Thyroid gland (tissue), 4 donors: ENCODE data around the gene ZNRF1. TPM values are rescaled to one million over a fixed set of nuclear protein-coding genes. Genes with fewer than 3 reads are reported as not detected.

ENCODE experiments used
- DNase-seq, 2 donors: peaks; one replicate each; pipeline ENCODE4 v3.0.0-alpha.2; 2019
- H3K27ac ChIP-seq, 3 donors: fragments of 200-600 bp; sonication (generic); 1 replicate in 2 of 3; 2 replicates in 1 of 3; pipeline ENCODE4 v1.5.1; 2016 to 2019; ENCODE audit warnings: mild to moderate bottlenecking in 1 of 3, moderate library complexity in 1 of 3
- H3K27me3 ChIP-seq: fragments of 200-600 bp; sonication (generic); one replicate; pipeline ENCODE4 v1.5.1; 2019
- H3K36me3 ChIP-seq, 2 donors: fragments of 200-600 bp; sonication (generic); one replicate each; pipeline ENCODE4 v1.5.1; 2016 to 2019
- H3K4me1 ChIP-seq, 2 donors: fragments of 200-600 bp; sonication (generic); one replicate each; pipeline ENCODE4 v1.5.1; 2017 to 2019
- H3K4me3 ChIP-seq, 3 donors: fragments of 200-600 bp; sonication (generic); replicated peaks in 1 of 3; 1 replicate in 2 of 3; 2 replicates in 1 of 3; pipeline ENCODE4 v1.5.1; 2016; ENCODE audit warnings: mild to moderate bottlenecking in 1 of 3
- H3K9me3 ChIP-seq: fragments of 200-600 bp; sonication (generic); one replicate; pipeline ENCODE4 v1.5.1; 2017
- POLR2A ChIP-seq, 2 donors: fragments of 450-650 bp; IDR thresholded peaks; one replicate each; pipeline ENCODE4 v1.6.1; 2017; ENCODE audit warnings: antibody characterized with exemption in 2 of 2, mild to moderate bottlenecking in 2 of 2, moderate library complexity in 1 of 2
- WGBS, 2 donors: methylation state at CpG; one replicate each; pipeline ENCODE4 v1.1.5; 2017; 5-methylcytosine and 5-hydroxymethylcytosine counted together
- intact Hi-C: fragments of 100-400 bp; cut with DNase I; formaldehyde crosslinking; loops from one replicate; pipeline ENCODE4 v1.15.1; 2023
- total RNA-seq, 4 donors: library from RNA; depleted of rRNA; stranded (reverse); fragments of >200 nt; gene quantifications; one replicate each; pipeline ENCODE4 v1.2.3, GENCODE V29; 2016
- TF ChIP-seq, protein P1 (sequence below), 6 experiments: fragments of 200-600 bp in 3 of 6; fragments of 450-650 bp in 3 of 6; sonication (generic) in 3 of 6; IDR thresholded peaks; one replicate each; pipeline ENCODE4 v1.5.1; 2016 to 2019; ENCODE audit warnings: antibody characterized with exemption in 6 of 6, mild to moderate bottlenecking in 2 of 6, inconsistent platforms in 1 of 6, moderate library complexity in 1 of 6

The ZNRF1 gene
- total RNA-seq, 4 donors from 2014 or later: 47.4 to 94.5 (median 57.4) TPM

GRCh38 chr16:74991593-74992403, 7.0 kb upstream of the ZNRF1 start:
- Histone ChIP-seq H3K27me3 (no peaks in the 10 kb centered on the region), H3K36me3 (no peaks in the 10 kb centered on the region), H3K9me3 (no peaks in the 10 kb centered on the region), H3K27ac (peak overlapping the region in 2 of 3 donors; percentile 13 to 15), H3K4me3 (no peak overlapping the region), H3K4me1 (peaks cover 3 to 9% of the 10 kb centered on the region in 2 donors)
- no peak for TF ChIP-seq POLR2A (IDR thresholded peaks at IDR 0.05)
- TF ChIP-seq, protein P1, sequence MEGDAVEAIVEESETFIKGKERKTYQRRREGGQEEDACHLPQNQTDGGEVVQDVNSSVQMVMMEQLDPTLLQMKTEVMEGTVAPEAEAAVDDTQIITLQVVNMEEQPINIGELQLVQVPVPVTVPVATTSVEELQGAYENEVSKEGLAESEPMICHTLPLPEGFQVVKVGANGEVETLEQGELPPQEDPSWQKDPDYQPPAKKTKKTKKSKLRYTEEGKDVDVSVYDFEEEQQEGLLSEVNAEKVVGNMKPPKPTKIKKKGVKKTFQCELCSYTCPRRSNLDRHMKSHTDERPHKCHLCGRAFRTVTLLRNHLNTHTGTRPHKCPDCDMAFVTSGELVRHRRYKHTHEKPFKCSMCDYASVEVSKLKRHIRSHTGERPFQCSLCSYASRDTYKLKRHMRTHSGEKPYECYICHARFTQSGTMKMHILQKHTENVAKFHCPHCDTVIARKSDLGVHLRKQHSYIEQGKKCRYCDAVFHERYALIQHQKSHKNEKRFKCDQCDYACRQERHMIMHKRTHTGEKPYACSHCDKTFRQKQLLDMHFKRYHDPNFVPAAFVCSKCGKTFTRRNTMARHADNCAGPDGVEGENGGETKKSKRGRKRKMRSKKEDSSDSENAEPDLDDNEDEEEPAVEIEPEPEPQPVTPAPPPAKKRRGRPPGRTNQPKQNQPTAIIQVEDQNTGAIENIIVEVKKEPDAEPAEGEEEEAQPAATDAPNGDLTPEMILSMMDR (IDR thresholded peaks at IDR 0.05): no peak
- intact Hi-C loops: no loop called here
- WGBS, 2 donors: 74 to 75% methylated on average over 13 of the region's 13 CpGs
- DNase-seq: no peak

DNA sequence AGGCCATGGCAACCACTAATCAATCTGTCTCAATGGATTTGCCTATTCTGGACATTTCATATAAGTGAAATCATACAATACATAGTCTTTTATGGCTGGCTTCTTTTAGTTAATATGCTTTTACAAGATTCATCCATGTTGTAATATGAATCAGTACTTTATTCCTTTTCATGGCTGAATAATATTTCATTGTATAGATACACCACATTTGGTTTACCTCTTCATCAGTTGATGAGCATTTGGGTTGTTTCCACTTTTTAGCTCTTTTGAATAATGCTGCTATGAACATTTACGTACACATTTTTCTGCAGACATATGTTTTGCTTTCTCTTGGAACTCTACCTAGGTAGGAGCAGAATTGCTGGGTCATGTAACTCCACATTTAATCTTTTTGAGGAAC, 2.8 kb upstream of the ZNRF1 start:
- TF ChIP-seq POLR2A (IDR thresholded peaks at IDR 0.05): no peak
- TF ChIP-seq, protein P1 (IDR thresholded peaks at IDR 0.05): no peak
- 96 to 100% methylated on average over 1 of the region's 1 CpG for WGBS, 2 donors
- Histone ChIP-seq H3K36me3 (no peaks in the 10 kb centered on the region), H3K4me3 (no peak overlapping the region), H3K4me1 (peaks cover 9% of the 10 kb centered on the region in 2 donors), H3K27me3 (no peaks in the 10 kb centered on the region), H3K27ac (no peak overlapping the region), H3K9me3 (no peaks in the 10 kb centered on the region)
- intact Hi-C loops: no loop called here
- DNase-seq: no peak

DNA sequence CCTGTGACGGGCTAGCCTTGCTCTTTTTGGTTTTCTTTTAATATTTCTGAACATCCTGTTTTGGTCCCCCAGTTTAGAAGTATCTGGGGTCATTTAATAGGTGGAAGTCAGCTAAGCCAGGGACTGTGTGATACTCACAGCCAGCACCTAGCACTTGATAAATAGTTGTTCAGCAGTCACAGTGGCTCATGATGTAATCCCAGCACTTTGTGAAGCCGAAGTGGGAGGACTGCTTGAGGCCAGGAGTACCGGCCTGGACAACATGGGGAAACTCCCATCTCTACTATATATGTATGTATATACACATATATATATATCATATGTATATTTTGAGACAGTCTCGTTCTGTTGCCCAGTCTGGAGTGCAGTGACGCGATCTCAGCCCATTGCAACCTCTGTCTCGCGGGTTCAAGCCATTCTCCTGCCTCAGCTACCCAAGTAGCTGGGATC, 1.8 kb upstream of the ZNRF1 start:
- WGBS, 2 donors: 86% methylated on average over 8 of the region's 8 CpGs

GRCh38 chr16:74999219-74999608, 390 bp downstream of the ZNRF1 start:
- peaks cover 35 to 40% of the 10 kb centered on the region in 2 donors for H3K4me1 ChIP-seq
- H3K4me3 ChIP-seq: peak overlapping the region; percentile 2 to 87 (median 62)
- no peaks in the 10 kb centered on the region for H3K27me3 ChIP-seq
- H3K27ac ChIP-seq: peak overlapping the region; percentile 82 to 85 (median 85)
- H3K36me3 ChIP-seq: no peaks in the 10 kb centered on the region
- DNase-seq: peak; percentile 39 to 40
- WGBS, 2 donors: 0 to 1% methylated on average over 22 to 26 of the region's 44 CpGs
- intact Hi-C loops: loop anchor here (2.0 kb wide), 1 partner anchor 112 kb away; no protein-coding TSS in a partner anchor
- no peaks in the 10 kb centered on the region for H3K9me3 ChIP-seq
- TF ChIP-seq, protein P1 (IDR thresholded peaks at IDR 0.05): no peak
- no peak for TF ChIP-seq POLR2A (IDR thresholded peaks at IDR 0.05)

More for the DNA sequence above, 1.8 kb upstream of the ZNRF1 start:
- H3K27me3 ChIP-seq: no peaks in the 10 kb centered on the region
- DNase-seq: no peak
- intact Hi-C loops: no loop called here
- H3K27ac ChIP-seq: no peak overlapping the region
- no peak overlapping the region for H3K4me3 ChIP-seq
- peaks cover 20% of the 10 kb centered on the region in 2 donors for H3K4me1 ChIP-seq
- no peaks in the 10 kb centered on the region for H3K36me3 ChIP-seq
- H3K9me3 ChIP-seq: no peaks in the 10 kb centered on the region
- TF ChIP-seq POLR2A (IDR thresholded peaks at IDR 0.05): no peak
- TF ChIP-seq, protein P1 (IDR thresholded peaks at IDR 0.05): no peak
